HG03025 (cell line): ENCODE results near the gene ANKLE1.
A peak's percentile ranks its signal among the peaks of the same experiment; 100 is the strongest.

Experiments
- ATAC-seq: cut with Tn5 transposase; IDR thresholded peaks from one replicate; pipeline ENCODE4 v1.9.1; 2021; ENCODE audit warnings: mild to moderate bottlenecking, moderate library complexity; ENCODE audit not compliant: unreplicated experiment, low FRiP score

ANKLE1 gene

GRCh38 chr19:17324357-17325114 lies 42.8 kb downstream of the ANKLE1 start:
- ATAC-seq = no peak

GRCh38 chr19:17325133-17325532 lies 43.4 kb downstream of the ANKLE1 start:
- no peak for ATAC-seq

DNA sequence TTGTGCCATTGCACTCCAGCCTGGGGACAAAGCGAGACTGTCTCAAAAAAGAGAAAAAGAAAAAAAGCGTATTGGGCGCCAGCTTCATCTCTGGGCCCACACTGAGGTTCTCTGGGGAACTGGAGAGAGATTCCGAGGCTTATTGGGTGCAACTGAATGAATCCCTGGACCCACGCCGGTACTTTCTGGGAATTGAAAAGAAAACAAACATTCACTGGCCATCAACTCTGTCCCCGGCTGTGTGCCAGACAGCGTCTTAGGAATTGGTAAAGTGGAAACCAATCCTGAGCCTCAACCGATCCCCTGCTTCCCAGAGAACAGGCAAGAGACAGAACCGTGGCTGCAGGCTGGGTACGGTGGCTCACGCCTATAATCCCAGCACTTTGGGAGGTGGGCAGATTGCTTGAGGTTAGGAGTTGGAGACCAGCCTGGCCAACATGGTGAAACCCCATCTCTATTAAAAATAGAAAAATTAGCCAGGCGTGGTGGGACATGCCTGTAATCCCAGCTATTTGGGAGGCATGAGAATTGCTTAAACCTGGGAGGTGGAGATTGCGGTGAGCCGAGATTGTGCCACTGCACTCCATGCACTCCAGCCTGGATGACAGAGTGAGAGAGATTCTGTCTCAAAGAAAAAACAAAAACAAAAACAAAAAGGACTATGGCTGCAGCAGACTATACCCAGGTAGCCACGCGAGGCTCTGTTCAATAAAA lies 44.3 kb downstream of the ANKLE1 start:
- no peak for ATAC-seq

DNA sequence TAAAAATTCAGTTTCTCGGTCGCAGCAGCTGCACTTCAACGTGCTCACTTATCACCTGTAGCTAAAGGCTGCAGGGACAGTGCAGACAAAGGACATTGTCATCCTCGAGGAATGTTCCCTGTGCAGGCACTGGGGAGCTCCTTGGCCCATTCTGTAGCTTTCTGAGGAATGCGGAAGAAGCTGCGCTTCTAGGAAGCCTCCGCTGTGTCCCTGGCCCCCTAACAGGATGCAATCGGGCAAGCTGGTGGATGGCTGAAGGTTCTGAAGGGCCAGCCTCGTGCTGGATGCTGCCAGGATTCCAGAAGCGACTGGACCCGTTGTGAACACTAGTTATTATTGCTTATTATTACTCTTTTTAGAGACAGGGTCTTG lies 44.9 kb downstream of the ANKLE1 start:
- no peak for ATAC-seq

GRCh38 chr19:17327068-17327653 lies 45.5 kb downstream of the ANKLE1 start:
- ATAC-seq = no peak

- no peak for ATAC-seq
Observed at GRCh38 chr19:17327654-17328516, 46.2 kb downstream of the ANKLE1 start.

GRCh38 chr19:17328517-17329365 lies 47.0 kb downstream of the ANKLE1 start:
- no peak for ATAC-seq

- no peak for ATAC-seq
Observed at GRCh38 chr19:17329366-17330261, 47.9 kb downstream of the ANKLE1 start.

GRCh38 chr19:17330262-17331044 lies 48.8 kb downstream of the ANKLE1 start:
- ATAC-seq = no peak

- ATAC-seq = no peak
Observed at GRCh38 chr19:17331045-17331558, 49.4 kb downstream of the ANKLE1 start.

DNA sequence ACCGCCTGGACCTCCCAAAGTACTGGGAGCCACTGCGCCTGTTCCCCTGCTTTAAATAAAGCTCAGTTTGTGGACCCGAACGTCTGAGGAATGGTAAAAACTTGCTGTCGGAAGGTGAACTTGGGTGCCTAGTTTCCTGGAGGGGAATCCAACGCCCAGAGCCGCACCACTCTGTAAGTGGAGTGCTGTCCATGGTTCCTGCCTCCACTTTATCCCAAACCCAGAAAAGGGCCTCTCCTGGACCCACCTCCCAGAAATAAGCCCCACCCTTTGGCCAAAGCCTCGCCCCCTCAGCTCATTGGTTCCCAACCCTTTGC lies 50.6 kb downstream of the ANKLE1 start:
- ATAC-seq = no peak

DNA sequence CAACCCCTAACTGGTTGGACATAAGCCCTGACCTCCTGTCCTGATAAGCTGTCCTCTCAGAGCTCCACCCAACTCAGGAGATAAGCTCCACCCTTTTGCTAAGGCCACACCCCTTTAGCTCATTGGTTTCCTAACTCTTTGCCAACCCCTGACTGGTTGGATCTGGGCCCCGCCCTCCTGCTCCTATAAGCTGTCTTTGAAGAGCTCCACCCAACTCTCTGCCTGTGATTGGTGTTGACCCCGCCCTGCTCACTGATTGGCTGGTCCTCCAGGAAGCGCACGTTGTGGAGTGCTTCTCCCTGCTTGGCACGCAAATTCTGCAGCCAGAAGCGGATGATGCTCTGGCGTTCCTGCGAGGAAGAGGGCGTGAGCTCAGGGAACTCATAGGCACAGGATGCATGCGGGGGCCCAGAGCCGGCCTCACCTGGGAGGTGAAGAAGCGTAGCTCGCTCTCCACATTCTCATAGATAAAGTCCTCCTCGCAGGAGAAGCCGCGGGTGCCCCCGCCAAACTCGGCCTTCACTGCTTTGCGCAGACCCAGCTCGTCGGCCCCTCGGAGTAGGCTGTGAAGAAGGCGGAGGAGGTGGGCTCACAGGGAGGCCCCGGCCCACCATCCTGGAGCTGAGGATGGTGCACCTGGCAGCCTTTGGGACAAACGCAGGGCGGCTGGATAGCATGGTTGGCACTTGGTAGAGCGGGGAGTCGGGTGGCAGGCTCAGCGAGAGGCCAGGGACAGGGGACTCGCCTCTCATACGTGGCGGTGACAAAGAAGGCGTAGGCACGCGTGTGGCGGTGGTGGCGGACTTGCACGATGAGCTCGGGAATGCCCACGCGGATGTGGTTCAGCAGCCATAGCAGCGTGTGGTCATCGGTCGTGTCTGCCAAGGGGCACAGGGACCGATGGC lies 51.2 kb downstream of the ANKLE1 start:
- no peak for ATAC-seq

DNA sequence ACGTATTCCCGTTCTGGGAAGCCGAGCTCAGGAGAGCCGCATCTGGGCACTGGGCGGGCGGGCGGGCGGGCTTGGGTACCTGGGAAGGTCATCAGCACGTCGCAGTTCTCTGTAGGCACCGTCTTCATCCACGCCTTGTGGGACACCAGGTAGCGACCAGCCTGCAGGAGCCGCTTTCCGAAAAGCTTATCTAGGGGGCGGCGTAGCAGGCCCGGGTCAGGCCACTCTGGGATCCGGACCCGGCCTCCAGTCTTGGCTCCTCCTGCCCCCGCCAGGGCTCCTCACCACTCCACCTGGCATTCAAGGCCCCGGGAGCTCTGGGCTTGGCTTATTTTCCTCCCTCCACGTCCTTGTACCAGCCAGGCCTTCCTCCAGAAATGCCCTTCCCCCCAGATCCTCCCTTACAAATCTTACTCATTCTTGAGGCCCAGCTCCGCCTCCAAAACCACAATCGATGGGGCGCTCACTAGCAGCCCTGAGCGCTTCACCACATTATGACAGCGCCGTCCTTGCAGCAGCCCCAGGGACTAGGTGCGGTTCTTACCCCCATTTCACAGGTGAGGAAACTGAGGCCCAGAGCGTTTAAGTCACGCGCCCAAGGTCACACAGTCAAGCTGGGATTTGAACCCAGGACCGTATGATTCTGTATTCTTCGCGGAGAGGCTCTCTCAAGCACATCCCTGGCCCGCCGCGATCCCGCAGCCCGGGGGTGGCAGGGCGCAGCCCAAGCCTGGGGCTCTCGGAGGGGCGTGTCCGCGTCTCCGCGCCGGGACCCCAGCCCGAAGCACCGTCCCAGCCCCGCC lies 52.1 kb downstream of the ANKLE1 start:
- ATAC-seq = no peak

DNA sequence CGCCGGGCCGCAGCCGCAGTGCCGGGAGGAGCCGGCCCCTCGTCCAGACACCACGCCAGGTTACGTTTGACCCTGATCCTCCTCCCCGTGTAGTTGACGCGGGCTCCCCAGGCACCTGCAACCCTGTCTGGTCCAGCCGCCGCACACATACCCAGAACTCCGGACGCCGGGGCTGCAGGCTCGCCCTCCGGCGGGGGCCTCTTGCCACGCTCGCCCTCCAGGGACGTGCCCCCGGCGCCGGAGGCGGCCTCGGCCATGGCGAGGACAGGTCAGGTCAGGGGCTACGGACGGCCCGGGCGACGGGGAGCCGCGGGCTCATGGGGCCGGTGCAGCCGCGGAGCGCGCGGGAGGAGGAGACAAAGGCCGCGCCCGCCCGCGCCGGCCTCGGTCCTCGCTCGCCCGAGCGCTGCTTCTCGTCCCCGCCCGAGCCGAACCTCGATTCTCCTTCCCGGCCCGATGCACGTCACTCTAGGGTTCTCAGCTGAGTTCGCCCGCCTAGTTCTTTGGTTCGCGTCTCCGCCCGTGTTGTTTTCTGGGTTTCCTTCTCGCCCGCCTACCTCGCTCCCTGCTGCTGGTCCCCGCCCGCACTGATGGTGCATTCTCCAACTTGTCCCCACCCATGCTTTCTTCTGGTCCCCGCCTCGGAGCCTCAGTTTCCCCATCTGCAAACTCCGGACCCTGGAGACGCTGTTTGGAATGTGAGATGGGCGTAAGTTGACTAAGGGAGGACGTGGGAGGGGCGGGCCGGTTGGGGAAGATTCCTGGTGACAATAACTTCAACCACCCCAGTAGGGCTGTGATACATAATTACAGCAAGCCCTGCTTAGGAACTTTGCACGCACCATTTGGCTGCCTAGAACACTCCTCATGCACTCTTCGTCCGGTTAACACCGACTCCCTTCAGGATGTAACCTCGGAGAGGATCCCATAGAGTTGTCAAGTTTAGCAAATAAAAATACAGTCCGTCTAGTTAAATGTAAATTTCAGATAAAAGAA lies 53.0 kb downstream of the ANKLE1 start, which contains the start of gene ANO8:
TSS of gene ANO8 (minus strand) at position 442 of the 996 bp plus-strand sequence. CDS start at position 257, 185 bp downstream.
- peak; percentile 38 for ATAC-seq

- ATAC-seq = no peak
Observed at GRCh38 chr19:17335575-17335974, 53.9 kb downstream of the ANKLE1 start.
